ENCODE data around the gene CARM1.
"Not testable (repeated sequence)": the region's sequence is repeated elsewhere in the genome, so short reads cannot be mapped to it uniquely, and the experiment has no call there.

CARM1 gene

DNA sequence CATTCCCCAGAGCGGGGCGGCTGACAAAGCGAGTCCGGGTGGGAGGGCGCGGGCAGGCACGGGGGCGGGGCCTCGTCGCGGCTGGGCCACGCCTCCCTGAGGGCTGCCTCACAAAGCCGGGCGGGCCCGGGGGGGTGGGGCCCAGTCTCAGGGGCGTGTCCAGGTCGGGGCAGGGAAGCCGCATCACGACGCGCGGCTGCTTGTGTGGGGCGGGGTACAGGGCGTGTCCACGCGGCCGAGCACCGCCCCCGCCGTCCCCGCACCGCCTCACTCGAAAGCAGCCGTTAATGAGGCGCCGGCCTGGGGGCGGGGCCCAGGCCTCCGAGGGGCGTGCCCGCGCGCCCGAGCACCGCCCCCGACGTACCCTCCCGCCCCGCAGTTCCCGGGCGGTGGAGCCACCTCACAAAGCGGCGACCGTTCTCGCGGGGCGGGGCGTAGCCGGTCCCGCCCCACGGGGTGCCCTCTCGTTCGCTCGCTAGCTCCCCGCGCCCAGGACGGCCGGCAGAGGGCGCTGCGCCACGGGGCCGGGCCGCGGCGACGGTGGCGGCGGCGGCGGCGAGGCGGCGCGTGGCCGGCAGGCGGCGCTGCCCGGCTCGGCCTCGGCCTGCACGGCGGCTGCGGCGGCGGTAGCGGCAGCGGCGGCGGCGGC lies at the start of gene CARM1:
TSS of gene CARM1 (plus strand) at position 599 of the 649 bp plus-strand sequence. CDS start 150 bp downstream, outside the sequence.
- peak; percentile 93 for DNase-seq (ENCODE audit: insufficient read length, low spot score)
- peak; percentile 88 for FAIRE-seq

DNA sequence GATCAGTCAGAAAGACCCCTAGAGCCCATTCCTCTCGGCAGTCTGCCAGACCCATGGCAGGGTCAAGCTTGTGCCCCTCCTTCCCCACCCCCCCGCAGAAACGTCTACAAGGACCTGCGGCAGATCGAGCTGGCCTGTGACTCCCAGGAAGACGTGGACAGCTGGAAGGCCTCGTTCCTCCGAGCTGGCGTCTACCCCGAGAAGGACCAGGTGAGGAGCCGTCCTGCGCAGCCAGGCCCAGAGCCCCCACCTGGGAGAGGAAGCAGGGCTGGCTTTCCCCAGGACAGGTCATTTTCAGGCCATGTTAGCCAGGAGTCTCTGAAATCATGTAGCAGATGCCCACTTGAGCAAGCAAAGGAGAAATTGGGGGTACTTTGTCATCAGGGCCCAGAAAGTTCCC lies 47.7 kb upstream of the CARM1 start:
- FAIRE-seq: no peak
- no peak for DNase-seq (ENCODE audit: insufficient read length, low spot score)

DNA sequence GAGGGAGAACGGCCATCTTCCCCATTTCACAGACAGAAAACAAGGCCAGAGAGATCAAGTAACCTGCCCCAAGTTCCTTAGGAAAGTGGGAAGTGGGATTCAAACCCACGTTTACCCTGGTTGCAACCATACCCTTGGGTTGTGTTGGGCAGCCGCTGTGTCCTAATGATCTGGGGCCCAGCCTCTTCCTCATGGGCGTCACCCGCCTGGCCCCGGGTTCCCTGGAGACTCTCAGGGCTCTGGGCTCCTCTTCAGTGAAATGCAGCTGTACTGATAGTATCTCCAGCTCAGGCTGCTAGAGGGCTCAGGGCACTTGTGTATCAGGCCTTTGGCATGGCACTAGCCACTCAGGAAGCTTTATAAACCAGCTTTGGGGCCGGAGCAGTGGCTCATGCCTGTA lies 45.1 kb upstream of the CARM1 start:
- no peak for FAIRE-seq
- no peak for DNase-seq (ENCODE audit: insufficient read length, low spot score)

DNA sequence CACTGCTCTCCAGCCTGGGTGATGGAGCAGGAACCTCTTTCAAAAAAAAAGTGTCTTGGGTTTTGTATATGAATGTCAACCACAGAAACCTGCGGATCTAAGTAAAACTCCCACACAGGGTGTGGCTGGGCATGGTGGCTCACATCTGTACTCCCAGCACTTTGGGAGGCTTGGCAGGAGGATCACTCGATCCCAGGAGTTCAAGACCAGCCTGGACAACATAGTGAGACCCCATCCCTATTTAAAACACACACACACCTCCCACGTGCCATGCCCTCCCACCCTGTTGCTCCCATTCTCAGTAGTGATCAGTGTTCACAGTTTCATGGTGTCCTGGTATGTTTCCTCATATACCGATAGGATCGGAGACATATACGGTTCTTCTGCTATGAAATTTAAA lies 44.5 kb upstream of the CARM1 start:
- no peak for DNase-seq (ENCODE audit: insufficient read length, low spot score)
- FAIRE-seq: no peak

DNA sequence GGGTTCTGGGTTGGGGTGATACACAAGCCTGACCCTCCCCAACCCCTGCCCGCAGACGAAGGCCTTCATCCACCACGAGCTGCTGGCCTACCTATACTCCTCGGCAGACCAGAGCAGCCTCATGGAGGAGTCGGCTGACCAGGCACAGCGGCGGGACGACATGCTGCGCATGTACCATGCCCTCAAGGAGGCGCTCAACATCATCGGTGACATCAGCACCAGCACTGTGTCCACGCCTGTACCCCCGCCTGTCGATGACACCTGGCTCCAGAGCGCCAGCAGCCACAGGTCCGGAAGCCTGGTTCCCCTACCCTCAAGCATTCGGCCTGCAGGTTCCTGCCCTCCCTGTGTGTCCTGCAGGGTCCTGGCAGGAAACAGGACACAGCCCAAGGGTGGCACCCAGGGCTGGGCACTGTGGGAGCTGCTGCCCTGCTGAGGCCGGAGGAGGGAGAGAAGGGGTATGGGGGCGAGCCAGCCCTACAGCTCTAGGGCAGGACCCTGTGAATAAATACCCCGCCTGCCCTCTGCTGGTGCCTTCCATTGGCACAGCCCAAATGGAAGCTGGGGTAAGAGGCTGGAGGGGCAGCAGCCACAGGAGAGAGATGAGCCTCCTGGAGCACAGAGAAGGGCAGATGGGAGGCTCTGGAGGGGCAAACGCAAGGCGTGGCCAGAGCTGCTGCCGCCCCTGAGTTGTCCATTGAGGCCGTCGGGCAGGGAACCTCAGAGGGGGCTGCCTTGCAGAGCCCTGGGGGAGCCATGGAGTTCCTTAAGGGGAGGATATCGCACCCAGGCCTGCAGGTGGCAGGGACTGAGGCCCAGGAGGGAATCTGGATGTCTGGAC lies 42.2 kb upstream of the CARM1 start:
- FAIRE-seq: no peak

DNA sequence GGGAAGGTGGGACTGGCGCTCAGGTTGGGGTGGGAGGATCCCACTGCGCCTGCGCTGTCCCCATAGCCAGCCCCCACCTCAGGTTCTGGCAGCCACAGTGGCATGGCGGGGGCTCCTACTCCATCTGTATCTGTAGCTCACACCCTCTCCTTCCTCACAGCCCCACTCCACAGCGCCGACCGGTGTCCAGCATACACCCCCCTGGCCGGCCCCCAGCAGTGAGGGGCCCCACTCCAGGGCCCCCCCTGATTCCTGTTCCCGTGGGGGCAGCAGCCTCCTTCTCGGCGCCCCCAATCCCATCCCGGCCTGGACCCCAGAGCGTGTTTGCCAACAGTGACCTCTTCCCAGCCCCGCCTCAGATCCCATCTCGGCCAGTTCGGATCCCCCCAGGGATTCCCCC lies 41.4 kb upstream of the CARM1 start:
- no peak for FAIRE-seq
- DNase-seq (ENCODE audit: insufficient read length, low spot score): no peak

More for the DNA sequence above, 42.2 kb upstream of the CARM1 start:
- no peak for DNase-seq (ENCODE audit: insufficient read length, low spot score)

DNA sequence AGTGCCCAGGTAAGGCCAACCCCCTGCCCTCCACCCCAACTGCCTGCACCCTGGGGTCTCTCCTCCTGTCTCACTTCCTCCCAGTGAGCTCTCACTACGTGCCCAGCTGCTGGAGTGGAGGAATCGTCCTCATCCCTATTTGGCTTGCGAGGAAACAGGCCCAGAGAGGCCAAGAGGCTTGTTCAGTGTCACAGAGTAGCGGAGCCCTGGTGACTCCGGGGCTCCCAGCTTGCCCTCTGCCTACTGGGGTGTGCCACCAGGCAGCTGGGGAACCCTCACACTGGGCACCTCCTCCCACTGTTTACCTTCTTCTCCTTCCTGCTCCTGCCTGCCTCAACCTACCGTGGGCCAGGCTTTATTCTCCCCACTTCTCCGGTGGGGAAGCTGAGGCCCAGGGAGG lies 41.0 kb upstream of the CARM1 start:
- no peak for FAIRE-seq

DNA sequence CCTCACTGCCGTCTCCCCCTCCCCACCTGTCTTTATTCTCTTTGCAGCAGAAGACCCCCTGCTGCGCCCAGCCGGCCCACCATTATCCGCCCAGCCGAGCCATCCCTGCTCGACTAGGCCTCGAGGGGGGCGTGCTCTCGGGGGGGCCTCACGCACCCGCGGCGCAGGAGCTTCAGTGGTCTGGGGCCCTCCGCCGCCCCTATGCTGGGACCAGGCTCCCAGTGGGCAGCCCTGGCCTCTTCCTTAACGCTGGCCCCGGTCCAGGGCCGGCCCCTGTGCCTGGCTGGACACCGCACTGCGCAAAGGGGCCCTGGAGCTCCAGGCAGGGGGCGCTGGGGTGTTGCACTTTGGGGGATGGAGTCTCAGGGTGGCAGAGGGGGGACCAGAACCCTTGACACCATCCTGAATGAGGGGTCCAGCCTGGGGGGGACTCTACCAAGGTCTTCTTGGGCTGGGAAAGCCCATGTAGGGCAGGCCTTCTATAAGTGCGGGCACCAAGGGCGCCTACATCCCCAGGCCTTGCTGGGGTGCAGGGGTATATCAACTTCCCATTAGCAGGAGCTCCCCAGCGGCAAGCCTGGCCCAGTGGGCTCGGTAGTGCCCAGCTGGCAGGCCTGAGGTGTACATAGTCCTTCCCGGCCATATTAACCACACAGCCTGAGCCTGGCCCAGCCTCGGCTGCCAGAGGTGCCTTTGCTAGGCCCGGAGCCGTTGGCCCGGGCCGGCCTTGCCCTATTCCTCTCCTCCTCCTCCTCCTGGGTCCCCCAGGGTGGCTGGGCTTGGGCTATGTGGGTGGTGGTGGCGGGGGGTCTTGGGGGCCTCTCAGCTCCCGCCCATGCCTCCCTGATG lies 40.2 kb upstream of the CARM1 start:
- DNase-seq (ENCODE audit: insufficient read length, low spot score): no peak
- no peak for FAIRE-seq

More for the DNA sequence above, 41.0 kb upstream of the CARM1 start:
- DNase-seq (ENCODE audit: insufficient read length, low spot score): no peak

DNA sequence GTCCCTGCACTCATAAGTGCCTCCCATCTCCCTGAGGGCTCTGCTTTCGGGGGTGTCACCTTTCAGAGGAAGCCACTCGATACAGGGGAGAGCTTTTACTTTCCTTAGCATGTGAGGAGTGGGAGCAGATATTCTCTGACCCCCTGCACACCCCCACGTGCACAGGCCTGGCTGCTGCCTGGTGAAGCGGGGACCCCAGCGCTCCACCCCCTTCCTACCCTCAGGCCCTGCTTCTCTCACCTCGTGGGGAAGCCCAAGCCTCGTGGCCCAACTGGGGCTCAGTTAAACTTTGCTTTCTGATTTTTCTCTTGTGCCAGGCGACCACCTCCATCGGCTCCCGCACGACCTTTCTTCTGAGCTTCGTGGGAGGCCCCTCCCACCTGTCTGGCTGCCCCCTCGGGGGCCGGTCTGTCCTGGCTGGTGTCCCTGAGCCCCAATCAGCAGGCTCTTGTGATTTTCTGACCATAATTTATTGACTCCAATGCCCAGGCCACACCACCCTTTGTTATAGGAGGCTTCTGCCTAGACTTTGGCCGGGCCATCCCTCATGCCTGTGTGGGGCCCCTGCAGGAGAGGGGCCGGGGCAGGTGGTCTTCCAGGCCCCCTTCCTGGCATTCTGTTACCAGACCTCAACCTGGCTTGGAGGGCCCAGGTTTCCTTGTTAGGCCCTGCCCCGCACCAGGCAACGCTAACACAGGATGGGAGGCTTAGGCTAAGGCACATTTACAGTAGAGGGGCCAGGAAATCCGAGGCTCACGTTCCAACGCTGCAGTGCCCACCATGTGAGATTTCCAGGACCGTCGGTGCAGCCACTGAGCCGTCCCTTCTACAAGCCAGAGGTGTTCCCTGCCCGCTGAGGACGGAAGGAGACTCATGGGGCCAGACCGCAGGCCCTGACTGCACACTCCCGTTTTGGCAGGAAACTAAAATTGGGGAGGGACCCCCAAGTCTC lies 39.1 kb upstream of the CARM1 start:
- FAIRE-seq: no peak

DNA sequence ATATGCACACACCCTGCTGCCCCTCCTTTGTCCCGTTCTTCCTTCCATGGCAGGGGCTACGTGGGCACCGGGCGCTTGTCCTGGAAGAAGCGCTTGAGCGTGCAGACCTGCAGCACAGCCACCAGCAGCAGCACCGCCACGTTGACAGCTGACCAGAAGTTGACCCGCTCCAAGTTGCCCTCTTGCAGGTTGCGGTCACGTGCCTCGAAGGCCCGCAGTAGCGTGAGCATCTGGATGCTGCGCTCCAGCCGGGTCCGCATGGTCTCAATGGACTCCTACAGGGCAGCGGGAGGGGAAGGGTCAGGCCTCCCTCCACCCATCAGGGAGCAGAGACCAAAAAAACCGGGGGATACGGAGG lies 38.4 kb upstream of the CARM1 start:
- no peak for FAIRE-seq
- DNase-seq (ENCODE audit: insufficient read length, low spot score): no peak

More for the DNA sequence above, 39.1 kb upstream of the CARM1 start:
- no peak for DNase-seq (ENCODE audit: insufficient read length, low spot score)

DNA sequence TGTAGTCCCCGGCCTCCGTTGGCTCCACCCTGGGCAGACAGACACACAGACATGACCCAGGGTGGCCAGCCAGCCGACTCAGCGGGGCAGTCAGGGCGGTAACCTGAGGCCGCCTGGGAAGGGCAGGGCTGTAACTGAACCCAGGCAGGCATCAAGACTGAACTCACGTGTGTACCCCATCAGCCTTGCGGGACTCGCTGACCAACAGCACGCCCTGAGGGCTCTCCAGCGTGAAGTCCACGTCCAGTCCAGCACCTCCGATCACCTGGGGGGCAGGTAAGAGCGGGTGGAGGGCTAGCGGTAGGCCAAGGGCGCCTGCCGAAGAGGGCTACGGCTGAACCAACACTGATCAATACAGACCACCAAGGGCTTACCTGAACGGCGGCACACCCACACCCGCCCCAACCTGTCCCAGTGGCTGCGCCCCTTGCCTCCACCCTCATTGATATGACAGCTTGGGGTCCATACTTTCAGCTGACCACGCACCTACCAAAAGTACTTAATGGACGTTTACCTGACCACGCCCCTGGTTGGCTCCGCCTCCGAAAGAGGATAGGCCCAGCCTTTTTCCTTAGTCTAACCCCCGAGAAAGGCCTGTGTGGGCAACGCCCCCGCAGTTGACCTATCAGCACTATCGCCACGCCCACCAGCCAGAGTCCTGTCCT lies 36.1 kb upstream of the CARM1 start:
- FAIRE-seq: no peak
- DNase-seq (ENCODE audit: insufficient read length, low spot score): peak; percentile 100

DNA sequence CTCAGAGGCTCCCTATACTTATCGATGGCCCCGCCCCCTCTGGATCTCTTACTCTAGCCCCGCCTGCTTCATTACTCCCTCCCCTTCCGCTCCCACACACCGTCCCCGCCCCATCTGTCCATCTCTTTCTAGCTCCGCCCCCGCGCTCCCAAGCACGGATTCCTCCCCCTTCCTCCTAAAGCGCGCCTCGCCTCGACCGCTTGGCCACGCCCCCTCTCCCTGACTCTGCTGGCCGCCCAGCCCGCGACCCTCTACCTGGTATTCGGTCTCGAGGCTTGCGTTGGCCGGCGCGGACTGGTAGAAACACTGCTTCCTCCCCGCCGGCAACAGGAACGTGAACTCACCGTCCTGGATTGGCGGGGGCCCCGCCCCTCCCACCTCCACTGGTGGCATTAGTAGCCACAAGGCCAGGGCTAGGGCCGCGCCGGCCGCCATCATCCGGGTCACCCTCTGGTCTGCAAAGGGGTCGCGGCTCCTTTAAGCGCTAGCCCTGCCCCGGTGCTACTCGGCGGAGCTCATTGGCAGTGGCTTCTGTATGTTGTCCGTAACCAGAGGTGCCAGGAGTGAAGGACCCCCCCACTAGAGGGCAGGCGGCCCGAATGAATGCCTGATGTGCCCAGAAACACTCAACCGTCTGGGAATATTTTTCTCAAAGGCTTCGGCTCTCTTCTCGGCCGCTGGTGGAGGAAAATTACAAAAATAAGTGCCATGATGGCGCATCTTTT lies 35.4 kb upstream of the CARM1 start, which contains the start of gene TMED1:
TSS of gene TMED1 (minus strand) at position 459 of the 725 bp plus-strand sequence. CDS start at position 438, 21 bp downstream.
- FAIRE-seq: peak; percentile 96
- DNase-seq (ENCODE audit: insufficient read length, low spot score): peak; percentile 93

DNA sequence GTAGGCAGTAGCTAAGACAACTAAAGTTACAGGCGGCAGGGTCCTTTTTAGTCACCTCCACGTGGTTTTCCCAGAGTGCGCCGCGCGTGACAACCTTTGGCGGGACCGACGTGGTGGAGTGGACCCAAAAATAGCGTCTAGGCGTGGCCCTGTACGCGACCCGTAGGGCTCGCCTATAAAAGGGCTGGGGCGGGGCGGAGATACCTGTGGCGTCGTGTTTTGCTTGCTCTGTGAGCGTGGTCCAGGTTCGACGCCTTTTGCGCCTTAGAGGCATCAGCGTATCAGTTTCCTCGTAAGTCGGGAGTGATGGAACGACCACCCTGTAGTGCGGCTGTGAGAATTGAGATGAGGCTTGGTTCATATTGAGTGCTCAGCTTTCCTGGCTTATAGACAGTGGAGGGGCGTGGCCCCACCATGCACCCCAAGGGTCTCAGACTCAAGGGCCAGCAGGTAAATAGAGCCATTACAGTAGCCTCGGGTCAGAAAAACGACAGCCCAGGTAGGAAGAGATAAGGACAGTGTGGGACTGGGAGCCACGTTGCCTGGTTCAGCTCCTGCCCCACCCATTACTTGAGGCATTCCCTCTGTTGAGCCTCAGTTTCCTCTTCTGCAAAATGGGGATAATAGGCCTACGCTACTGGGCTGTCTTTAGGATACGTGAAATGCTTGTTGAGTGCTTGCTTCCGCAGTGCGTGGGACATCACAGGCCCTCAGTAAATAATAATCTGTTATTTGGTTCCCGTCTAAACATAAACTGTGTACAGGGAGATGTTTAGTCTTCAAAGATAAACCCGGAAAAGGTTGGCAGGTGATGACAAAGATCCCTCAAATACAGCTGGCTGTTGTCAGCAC lies 34.6 kb upstream of the CARM1 start:
- DNase-seq (ENCODE audit: insufficient read length, low spot score) (peak; percentile 75), FAIRE-seq (no peak)

DNA sequence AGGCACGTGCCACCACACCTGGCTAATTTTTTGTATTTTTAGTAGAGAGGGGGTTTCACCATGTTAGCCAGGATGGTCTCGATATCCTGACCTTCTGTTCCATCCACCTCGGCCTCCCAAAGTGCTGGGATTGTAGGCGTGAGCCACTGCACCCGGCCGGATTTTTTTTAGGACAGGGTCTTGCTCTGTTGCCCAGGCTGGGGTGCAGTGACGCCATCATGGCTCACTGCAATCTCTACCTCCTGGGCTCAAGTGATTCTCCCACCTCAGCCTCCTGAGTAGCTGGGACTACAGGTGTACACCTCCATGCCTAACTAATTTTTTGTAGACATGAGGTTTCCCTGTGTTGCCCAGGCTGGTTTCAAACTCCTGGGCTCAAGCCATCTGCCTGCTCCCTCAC lies 33.7 kb upstream of the CARM1 start:
- not testable (repeated sequence) for FAIRE-seq; DNase-seq (ENCODE audit: insufficient read length, low spot score)

DNA sequence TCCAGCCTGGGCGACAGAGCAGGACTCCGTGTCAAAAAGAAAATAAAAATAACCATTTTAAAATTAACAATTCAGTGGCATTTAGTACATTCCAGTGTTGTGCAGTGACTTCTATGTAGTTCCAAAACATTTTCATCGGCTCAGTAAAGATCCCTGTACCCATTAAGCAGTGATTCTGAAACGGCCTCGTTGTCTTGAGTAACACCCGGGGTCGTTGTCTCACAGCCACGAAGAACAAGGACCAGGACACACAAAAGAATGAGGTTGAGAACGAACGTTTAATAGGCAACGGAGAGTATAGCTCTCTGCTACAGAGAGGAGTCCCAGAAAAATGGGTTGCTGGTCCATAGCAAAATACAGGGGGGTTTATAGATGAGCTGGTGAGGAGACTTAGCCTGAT lies 33.0 kb upstream of the CARM1 start:
- no peak for DNase-seq (ENCODE audit: insufficient read length, low spot score)
- no peak for FAIRE-seq

DNA sequence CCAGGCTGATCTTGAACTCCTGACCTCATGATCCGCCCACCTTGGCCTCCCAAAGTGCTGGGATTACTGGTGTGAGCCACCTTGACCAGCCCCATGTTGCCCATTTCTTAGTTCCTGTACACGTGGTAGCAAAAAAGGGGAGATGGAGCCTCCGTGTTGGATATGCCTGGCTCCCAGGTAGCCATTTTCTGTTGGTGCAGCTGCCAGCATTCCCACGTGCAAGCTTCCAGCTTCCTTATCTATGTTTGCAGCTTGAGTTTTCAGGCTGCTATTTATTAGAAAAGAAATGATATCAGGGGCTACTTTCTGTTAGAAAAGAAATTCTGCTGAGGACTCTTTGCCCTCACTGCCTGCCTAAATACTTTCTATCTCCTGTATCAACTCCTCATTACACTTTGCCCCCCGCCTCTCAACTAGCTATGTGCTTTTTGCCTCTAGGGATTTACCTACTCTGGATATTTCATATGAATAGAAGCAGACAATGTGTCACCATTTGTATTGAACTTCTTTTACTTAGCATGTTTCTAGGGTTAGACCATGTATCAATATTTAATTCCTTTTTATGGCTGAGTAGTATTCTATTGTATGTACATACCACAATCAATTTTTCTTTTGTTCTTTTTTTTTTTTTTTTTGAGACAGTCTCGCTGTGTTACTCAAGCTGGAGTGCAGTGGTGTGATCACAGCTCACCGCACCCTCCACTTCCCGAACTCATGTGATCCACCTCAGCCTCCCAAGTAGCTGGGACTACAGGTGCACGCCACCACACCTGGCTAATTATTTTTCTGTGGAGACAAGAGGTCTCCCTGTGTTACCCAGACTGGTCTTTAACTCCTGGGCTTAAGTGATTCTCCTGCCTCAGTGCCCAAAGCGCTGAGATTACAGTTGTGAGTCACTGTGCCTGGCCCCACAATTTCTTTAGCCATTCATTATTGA lies 32.0 kb upstream of the CARM1 start:
- FAIRE-seq (no peak), DNase-seq (ENCODE audit: insufficient read length, low spot score) (no peak)

DNA sequence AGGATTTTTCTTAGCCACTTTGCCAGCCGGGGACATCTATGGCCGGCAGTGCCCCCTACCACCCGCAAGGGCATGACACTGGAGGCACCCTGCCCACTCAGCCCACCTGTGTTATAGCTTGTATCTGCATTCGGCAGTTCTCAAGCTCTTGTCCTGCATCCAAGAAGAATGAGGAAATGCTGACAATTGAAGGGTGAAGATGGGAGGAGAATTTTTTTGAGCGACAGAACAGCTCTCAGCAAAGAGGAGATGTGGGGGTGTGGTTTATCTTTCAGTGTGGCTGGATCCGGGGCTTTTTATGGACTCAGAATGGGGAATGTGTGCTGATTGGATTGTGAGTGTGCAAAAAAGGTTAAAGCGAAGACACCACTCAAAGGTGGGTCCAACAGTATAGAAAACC lies 28.6 kb upstream of the CARM1 start:
- FAIRE-seq: no peak
- no peak for DNase-seq (ENCODE audit: insufficient read length, low spot score)
